ENCODE measurements around the gene PLCL1.

The PLCL1 gene

DNA sequence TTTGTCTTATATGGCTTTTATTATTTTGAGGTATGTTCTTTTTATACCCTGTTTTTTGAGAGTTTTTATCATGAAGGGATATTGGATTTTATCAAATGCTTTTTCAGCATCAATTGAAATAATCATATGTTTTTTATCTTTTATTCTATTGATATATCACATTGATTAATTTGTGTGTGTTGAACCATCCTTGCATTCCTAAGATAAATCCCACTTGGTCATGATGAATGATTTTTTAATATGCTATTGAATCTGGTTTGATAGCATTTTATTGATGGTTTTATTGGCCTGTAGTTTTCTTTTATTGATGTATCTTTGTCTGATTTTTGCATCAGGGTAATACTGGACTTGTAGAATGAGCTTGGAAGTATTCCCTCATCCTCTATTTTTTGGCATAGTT lies 160.3 kb downstream of the PLCL1 start:
- DNase-seq = no peak

DNA sequence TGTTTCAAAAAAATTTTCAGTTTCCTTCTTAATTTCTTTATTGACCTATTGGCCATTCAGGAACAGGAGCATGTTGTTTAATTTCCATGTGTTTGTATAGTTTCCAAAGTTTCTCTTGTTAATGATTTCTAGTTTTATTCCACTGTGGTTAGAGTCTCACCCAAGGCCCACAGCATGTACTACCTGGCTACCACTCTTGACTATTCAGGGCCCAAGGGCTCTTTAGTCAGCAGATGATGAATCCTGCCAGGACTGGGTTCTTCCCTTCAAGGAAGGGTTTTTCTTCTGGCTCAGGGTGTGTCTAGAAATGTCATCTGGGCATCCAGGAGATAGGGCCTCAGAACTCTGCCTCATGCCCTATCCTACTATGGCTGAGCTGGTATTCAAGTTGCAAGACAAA lies 161.4 kb downstream of the PLCL1 start:
- no peak for DNase-seq

DNA sequence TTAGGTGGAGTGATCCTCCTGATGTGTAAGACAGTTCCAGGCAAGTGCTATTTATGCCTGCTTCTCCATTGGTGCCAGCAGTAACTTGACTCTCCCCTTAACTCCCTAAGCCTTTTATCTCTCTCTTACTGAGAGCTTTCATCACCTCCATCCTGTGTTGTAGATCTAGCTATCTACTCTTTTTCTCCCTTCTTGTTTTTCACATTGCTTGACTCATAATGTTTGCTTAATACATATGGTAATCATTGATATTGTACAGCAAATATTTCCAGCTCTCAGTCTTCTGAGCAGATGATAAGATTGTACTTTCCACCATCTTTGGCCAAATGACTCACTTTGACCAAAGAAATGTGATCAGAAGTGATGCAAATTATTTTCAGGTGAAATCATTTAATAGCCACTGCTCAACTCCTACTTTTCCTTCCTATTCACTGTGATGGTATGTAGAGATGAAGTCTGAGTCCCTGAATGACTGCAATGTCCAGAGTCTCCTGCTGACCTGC lies 165.0 kb downstream of the PLCL1 start:
- DNase-seq = no peak

DNA sequence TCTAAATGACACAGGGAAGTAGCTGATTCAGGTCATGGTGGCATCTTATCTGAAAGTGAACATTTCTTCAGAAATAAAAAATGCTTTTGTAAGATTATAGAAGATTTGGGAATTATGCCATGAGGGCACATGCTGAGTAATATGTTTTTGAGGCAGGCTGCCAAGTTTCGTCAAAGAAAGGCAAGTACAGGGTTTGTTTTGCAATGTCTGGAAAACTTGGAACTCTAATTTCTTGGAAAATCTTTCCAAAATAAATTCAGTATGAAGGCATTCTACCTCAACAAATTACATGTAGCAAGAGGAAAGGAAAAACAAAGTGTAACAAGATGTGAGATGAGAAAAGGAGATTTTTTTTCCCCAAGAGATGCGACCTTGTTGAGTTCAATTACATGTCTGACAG lies 167.7 kb downstream of the PLCL1 start:
- no peak for DNase-seq

DNA sequence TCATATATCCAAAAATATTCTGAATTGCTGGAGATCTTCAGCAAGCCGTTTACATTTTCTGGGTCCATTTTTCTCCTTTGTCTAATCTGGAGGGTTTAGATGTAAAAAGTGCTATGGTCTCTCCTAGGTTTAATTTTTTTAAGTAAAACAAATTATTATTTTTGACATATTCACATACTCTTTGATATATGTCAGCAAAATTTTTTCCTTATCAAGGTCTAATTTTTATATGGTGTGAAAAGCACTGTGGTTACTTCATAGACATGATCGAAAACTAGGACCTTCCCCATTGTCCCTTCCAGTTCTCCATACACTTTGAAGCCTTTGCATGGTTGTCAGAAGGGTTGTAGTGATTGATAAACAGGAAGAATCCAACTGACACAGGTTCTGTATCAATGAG lies 168.2 kb downstream of the PLCL1 start:
- no peak for DNase-seq

DNA sequence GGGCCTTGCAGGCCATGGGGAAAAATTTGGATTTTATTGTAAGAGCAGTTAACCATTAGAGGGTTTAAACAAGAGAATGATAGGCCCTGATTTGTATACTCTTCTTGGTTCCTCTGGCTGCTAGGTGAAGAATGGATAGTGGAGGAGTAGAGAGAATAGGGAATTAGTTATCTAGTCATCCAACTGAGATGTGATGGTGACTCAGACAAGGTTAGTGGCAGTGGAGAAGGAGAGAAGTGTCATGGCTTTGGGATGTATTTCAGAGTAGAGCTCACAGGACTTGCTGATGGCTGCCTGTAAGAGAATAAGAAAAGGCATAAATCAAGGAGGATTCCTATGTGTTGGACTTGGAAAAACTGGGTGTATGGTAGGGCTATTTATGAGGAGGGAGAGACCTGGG lies 169.4 kb downstream of the PLCL1 start:
- DNase-seq = no peak

DNA sequence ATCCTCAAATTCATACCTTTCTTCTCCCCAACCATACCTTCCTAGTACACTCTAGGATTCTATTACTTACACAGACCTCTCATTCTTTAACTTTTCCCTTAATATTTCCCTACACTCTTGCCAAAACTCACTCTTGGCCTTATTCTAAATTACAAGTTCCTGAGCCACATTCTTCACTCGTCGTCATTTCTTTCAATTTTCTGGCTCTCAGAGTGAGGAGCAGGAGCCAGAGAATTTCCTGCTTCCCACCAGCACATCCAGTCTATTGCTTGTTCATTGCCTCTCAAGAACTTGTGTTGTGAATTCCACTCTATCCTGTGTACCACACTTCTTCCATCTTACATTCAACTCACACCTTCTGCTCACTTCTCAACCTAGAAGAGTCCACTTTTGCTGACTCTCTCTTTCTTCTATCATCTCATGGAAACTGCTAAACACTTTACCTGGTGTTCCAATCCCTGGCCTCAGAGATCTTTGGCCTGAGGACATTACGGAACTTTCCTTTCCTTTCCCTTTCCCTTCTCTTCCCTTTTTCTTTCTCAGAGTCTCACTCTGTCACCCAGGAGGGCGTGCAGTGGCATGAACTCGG lies 171.6 kb downstream of the PLCL1 start:
- DNase-seq = no peak

DNA sequence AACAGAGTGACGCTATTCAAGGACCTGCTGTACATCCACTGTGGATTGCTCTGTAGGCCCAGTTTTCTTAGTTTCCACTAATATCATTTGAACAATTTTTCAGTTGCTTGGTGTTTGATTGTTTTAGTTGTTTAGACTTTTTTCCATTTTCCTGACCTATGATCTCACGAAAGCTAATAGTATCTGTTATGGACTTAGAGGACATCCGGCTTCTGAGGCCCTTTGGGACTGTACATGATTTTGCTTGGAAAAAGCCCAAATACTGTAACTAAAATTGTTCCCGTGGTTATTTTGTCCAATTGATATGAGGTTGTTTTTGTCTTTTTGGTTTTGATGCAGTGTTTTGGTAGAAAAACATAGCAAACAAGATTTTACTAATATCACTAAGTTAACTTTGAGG lies 174.6 kb downstream of the PLCL1 start:
- no peak for DNase-seq

DNA sequence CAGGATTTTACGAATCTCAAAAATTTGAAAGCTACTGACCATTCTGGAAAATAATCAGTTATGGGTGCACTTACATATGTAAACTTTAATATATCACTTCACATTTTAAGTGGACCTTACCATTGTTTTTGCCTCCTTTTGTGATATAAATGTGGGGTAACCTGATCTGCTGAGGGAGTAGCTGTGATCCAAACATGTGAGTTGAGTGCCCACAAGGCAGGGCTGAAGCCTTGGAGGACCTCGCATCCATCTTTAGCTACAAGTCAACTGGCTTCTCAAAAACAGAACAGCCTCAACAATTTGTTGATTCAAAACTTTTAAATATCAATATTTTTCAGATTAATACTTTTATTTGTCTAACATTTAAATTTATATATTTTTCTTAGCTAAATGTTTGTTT lies 178.2 kb downstream of the PLCL1 start:
- no peak for DNase-seq

DNA sequence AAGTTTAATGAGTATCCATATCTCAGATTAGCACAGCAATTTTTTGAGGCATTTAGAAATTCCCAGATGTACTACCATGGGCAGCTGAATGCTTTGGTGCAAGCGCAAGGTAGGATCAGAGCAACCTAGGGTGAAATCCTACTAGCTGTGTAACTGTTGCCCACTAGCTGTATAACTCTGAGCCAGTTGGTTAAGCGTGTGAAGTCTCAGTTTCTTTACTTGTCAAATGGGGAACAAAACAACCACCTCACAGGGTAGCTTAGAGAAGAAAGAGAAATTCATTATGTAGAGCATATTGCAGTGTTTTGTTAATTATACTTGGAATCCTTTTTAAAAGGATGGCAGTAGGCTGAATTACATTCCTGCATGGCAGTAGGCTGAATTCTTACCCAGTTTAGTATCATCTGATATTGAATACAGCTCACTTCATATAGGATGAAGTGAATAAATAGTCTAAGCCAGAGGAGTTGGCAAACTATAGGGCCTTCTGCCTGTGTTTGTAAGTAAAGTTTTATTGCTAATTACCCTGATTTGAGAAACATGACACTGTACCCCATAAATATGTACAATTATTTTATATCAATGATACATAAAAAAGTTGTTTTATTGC lies 180.7 kb downstream of the PLCL1 start:
- DNase-seq = no peak

DNA sequence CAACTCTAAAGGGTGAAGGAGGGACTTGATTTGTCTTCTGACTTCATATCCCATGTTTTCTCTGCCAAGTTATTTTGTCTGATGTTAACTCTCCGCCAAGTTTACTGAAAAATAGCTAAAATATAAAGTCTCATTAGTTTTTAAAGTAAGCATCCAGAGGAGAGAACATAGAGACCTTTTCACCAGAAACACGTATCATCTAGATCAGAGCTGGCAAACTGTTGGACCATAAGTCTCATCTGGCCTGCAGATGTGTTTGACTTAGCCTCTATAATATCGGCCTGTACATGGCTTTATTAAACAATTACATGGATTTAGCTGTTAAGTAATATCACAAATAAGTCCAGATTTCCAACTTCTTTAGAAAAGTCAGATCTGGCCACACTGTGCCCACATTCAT lies 182.6 kb downstream of the PLCL1 start:
- no peak for DNase-seq

DNA sequence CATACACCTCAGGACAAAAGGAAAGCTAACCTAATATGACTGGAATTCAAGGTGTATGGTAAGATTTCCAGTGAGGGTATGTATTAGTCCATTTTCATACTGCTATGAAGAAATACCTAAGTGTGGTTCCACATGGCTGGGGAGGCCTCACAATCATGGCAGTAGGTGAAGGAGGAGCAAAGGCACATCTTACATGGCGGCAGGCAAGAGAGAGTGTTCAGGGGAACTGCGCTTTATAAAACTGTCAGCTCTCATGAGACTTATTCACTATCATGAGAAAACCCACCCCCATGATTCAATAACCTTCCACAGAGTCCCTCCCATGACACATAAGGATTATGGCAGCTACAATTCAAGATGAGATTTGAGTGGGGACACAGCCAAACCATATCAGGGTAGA lies 186.0 kb downstream of the PLCL1 start:
- DNase-seq = no peak

DNA sequence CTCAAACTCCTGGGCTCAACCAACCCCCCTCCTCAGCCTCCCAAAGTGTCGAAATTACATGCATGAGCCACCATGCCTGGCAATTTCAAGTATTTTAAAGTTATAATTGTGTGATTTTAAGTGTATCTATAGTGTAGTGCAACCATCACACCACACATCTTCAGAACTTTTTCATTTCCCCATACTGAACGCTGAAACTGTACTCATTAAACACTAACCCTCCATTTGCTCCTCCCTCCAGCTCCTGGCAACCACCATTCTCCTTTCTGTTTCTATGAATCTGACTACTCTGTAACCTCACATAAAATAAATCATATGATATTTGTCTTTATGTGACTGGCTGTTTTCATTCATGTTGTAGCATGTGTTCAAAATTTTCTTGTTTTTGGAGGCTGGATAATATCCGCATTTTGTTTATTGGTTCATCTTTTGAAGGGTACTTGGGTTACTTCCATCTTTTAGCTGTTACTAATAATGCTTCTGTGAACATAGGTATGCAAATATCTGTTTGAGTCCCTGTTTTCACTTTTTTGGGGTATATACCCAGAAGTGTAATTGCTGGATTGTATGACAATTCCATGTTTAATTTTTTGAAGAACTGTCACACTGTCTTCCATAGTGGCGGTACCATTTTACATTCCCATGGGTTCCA lies 188.2 kb downstream of the PLCL1 start:
- DNase-seq = no peak

DNA sequence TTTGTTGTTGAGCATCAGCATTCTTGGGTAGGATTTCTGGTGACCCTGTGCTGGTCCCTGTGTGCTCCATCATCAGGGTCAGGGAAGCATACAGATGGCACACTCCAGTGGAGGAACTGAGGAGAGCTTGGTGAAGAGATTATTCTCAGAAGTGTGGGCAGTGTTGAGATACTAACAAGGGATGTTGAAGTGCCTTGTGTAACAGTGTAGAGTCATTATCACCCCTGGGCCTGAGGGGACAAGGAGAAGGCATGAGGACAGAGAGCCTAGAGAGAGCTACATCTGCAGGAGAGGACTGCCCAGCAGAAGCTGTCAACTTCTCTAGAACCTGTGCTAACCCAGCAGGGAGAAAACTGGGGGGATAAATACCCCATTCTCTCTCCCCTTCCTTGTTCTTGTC lies 189.0 kb downstream of the PLCL1 start:
- no peak for DNase-seq

DNA sequence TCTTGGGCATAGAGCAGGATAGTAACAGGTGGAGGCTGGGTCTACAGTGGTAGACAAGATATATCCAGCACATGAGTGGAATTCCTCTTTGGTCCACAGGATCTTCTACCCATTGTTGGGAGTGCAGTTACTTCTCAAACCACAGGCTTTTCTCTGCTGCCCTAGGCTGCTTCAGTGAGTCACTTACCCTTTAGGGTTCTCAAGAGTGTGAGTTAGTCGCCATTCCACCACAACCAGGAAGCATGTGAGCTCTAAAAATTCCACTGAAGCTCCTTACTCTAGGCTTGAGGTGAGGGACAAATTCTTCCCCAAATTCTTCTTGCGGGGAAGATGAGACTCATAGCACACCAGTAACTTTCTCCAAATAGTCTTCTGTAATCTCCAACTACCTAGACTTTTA lies 189.4 kb downstream of the PLCL1 start:
- DNase-seq = no peak

DNA sequence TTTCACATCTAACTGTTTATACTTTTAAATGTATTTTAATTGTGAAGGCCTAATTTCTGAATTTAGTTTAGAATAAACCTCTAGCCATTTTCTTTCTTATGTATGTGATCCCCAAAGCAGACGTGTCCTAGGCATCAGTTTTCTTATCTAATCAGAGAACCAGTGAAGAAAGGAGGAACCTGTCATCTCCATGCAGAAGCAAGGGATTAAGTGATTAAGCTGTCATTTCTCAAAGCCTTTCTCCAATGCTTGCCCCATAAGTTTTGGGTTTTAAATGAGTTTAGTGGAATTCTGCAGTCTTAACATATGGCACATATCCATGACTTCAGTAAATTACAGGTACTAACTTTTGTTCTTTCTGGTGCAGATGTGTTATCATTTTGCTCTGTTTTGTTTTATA lies 190.4 kb downstream of the PLCL1 start:
- DNase-seq = no peak

DNA sequence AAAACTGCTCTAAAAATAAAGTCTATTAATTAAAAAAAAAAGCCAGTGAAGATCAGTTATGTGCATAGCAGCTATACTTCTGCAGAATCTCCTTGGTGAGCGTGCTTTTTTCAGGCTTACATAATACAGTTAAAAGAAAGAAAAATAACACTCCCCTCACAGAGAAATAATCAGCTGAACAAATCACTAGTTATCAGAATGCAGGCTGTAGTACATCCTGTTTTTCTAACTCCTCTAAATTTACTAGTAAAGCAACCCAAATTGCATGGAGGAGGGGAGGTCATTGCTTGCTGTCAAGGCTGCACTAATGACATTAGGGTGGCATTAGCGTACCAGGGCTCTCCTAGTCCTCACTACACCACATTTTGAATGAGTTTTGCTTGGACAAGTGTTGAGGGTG lies 192.2 kb downstream of the PLCL1 start:
- DNase-seq = no peak

DNA sequence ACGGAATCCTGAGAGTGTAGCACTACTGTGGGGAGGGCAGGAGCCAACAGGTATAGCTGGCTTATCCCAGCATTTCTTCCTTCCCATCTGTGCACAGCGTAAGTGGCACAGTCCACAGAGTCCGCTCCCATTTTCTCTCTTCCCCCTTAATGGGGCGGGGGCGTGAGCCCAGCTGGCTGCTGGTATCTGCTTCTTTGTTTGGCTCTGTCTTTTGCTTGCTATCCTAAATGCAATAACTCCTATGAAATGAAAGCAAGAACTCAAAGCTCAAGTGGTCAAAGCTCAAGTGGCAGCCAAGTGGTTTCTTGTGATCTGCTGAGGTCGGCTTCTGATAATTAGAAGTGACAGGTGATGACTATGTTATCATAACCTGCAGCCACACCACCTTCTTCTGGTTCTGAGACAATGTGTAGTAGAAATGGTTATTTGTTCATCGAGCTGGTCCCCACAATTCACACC lies 192.7 kb downstream of the PLCL1 start:
- peak in 2 of 3 experiments; percentile 39 to 79 for DNase-seq

DNA sequence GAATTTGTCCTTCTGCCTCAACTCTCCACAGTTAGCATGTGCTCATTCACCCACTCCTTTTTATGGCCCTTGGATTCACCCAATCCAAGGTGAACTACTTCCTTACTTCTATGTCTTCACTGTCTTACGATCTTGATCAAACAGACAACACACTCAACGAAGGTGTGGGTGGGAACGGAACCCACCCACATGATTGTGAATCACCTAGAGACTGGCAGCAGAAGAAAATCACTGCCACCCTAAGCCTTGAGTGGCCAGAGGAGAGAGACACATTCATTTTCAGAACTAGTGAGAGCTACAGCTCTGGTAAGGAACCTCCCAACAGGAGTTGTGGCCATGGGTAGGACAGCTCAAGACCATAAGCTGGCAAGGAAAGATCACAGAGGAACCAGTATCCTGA lies 194.3 kb downstream of the PLCL1 start:
- no peak for DNase-seq

DNA sequence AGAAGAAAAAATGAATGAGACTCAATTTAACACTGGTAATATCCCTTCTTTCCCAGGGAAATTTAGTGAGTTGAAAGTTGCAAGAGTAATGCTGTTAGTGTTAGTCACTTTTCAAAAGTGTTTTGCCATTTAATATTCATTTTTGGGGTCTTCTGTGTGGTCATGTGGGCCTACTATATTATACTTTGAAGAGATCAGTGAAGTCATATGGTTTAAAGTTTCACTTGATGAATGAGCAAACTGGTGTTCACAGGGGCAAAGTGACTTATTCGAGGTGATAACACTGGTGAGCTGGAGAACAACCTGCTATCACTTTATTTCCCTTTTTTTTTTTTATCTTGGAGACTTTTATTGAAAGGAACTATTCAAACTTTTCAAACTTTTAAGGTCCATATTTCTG lies 196.0 kb downstream of the PLCL1 start:
- no peak for DNase-seq

DNA sequence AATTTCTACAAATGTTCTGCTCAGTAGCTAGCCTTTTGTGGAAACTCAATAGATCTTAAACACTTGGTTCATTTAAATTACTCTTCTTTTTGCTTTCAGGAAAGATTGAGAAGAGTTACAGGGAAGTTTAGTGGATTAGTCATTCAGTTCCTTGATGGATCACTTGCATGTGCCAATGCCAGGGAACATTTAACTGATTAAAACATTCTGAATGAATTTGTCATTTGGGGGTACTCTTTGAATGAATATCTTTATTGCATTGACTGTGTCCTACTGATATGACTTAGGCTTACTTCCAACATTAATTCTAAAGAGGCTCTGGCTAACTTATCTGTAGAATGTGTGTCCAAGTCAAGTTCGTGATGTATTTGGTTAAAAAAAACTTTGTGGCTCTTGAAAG lies 199.8 kb downstream of the PLCL1 start:
- no peak for DNase-seq

DNA sequence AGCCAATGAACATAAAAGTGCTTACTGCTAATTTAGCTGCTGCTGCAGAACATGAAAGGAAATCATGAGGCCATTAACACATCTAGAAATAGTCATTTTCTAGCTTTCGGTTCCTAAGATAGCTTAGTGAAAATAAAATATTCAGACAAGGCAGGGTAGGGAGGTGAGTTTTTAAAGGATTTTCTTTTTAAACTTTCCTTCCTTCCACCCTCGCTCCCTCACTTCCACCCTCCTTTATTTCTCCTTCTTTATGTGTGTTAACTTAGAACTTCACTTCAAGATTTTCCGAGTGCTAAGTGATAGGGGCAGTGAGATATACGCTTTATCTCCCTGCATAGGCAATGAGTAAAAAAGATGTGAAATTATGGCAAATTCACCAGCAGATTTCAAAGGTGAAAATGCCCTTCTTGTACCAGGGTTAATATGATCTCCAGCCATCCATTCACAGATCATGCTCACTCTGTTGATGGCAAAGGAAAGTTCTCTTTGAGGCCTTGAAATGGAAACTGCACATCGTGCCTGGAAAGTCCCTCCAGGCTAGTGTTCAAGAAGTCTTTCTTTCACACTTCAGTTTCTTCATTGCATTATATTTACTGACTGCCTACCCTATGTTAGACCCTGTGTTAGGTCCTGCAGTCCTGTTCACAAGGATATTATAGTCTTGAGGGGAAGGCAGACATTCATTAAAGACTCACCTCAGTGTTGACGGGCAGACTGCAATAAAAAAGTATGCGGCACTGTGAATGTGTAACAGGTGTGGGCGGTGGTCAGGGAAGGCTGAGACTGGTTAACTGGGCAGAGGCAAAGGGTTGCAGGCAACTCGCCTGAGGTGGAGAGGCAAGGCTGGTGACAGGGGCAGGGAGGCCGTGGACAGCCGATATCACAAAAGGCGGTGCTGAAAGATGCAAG lies 200.8 kb downstream of the PLCL1 start:
- no peak for DNase-seq

DNA sequence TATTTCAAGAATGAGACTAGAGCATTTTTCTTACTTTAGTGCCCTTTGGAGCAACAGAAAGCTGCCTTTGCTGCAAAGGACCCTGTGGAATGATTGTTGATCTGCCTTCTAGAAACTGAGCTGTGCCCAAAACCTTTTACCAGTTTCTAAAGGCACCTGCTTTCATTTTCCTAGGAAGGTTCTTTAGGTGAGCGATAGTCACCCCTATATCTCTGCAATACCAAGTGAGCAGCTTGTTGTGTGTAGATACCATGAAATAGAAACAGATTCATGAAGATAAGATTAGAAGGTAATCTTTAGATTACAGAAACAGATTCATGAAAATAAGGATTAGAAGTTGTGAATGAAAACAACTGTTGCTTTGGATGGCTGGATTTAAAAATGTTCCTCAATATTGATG lies 202.3 kb downstream of the PLCL1 start:
- no peak for DNase-seq

DNA sequence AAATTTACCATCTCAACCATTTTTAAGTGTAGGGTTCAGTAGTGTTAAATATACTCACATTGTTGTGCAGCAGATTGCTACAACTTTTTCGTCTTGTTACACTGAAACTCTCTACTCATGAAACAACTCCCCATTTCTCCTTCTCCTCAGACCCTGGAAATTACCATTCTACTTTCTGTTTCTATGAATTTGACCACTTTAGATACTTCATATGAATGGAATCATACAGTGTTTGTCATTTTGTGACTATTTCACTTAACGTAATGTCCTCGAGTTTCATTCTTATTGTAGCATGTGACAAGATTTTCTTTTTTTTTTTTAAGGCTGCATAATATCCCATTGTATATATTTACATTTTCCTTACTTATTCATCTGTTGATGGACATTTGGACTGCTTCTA lies 203.8 kb downstream of the PLCL1 start:
- DNase-seq = no peak

Measured in NCI-H1417 (cell line).